ENCODE measurements around the gene FMO2. TPM values are rescaled to one million over a fixed set of nuclear protein-coding genes. Genes with fewer than 3 reads are reported as not detected.

FMO2 gene
- total and polyA plus RNA-seq, 2 of the 8 experiments (the other 6 are each of a cell fraction or from before 2014, with no cell fraction given), result not detected

DNA sequence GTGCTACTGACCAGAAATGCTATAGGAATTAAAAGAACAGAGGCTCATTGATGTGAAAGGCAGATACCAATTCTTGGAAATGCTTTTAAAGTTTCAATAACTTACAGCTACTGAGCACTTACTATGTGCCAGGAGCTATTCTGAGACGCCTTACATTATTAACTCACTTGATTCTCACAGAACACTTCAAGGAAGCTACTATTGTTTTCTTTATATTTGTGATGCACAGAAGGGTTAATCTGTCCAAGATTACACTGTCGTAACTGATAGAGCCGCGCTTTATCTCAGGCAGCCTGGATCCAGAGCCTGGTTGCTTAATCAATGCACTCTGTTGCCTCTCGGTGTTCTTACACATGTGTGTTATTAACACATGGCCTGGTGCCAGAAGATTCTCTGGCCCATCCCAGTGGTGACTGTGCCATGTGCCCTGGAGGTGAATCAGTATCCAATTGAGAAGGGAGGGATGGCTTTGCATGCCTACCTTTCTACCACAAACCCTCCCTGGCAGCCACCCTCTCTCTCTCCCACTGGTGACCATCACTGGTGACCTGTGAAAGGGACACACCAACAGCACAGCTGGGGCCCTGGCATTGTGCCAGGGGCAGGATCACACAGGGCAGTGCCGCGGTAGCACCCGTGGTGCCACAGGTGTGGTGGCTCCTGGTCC, 72.0 kb downstream of the FMO2 start (continued):
- TF ChIP-seq, protein P1, sequence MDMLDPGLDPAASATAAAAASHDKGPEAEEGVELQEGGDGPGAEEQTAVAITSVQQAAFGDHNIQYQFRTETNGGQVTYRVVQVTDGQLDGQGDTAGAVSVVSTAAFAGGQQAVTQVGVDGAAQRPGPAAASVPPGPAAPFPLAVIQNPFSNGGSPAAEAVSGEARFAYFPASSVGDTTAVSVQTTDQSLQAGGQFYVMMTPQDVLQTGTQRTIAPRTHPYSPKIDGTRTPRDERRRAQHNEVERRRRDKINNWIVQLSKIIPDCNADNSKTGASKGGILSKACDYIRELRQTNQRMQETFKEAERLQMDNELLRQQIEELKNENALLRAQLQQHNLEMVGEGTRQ (IDR thresholded peaks at IDR 0.05; ENCODE audit: low read length), result no peak
- TF ChIP-seq TEAD4 (IDR thresholded peaks at IDR 0.05; ENCODE audit: low read depth, low read length), result no peak
- TF ChIP-seq CTBP2 (IDR thresholded peaks at IDR 0.05; ENCODE audit: borderline replicate concordance, insufficient read depth, insufficient read length, low read length), result no peak
- no peak for TF ChIP-seq JUND (IDR thresholded peaks at IDR 0.05; ENCODE audit: low read length)
- TF ChIP-seq SIN3A (conservative IDR thresholded peaks at IDR 0.05 in 1 of 2, IDR thresholded peaks at IDR 0.05 in 1 of 2; ENCODE audit: low read depth in 1 of 2, low read length in 2 of 2), result no peak
- TF ChIP-seq ASH2L (IDR thresholded peaks at IDR 0.05; ENCODE audit: low read length), result no peak
- no peak for TF ChIP-seq RFX5 (IDR thresholded peaks at IDR 0.05; ENCODE audit: borderline replicate concordance, low read depth, low read length)

Data from H1 (cell line).